Stimulated activated CD4-positive, alpha-beta T cell treated with anti-CD3 and anti-CD28 coated beads, Interleukin-1b, Interleukin-23, amount 100 ng/mL, for 48 hours (primary cell): ENCODE results near the gene EDEM2.
"Not testable (repeated sequence)": the region's sequence is repeated elsewhere in the genome, so short reads cannot be mapped to it uniquely, and the experiment has no call there.

Source experiments
- DNase-seq: peaks from one replicate; pipeline ENCODE4 v3.0.0-alpha.2; 2020

Gene EDEM2

GRCh38 chr20:35085477-35086225 is 61.5 kb downstream of the EDEM2 start:
- DNase-seq = no peak

- DNase-seq = no peak
These were observed 62.1 kb downstream of the EDEM2 start for GRCh38 chr20:35084998-35085397.

GRCh38 chr20:35080348-35080642 is 66.8 kb downstream of the EDEM2 start:
- DNase-seq = not testable (repeated sequence)

GRCh38 chr20:35079472-35080347 is 67.4 kb downstream of the EDEM2 start:
- no peak for DNase-seq

- no peak for DNase-seq
These were observed 69.3 kb downstream of the EDEM2 start for GRCh38 chr20:35077872-35078271.

- DNase-seq = no peak
These were observed 69.8 kb downstream of the EDEM2 start for GRCh38 chr20:35077341-35077740.

- not testable (repeated sequence) for DNase-seq
These were observed 75.5 kb downstream of the EDEM2 start for GRCh38 chr20:35071436-35072153.

GRCh38 chr20:35066194-35066593 is 80.9 kb downstream of the EDEM2 start:
- DNase-seq = no peak
